KOPT-K1 (cell line): ENCODE data around the gene PIP5KL1.
"Not testable (repeated sequence)": the region's sequence is repeated elsewhere in the genome, so short reads cannot be mapped to it uniquely, and the experiment has no call there.

ENCODE experiments used
- H3K27ac ChIP-seq: fragments of 200-600 bp; sonication (generic); 2 replicates; pipeline ENCODE4 v1.5.1; 2016; ENCODE audit warnings: antibody characterized with exemption, mild to moderate bottlenecking, low read depth, low read length; ENCODE audit not compliant: poor library complexity, severe bottlenecking
- H3K36me3 ChIP-seq: fragments of 200-600 bp; sonication (generic); 2 replicates; pipeline ENCODE4 v1.5.1; 2017; ENCODE audit warnings: antibody characterized with exemption, mild to moderate bottlenecking, low read length, moderate library complexity; ENCODE audit not compliant: insufficient read depth
- H3K9me3 ChIP-seq: fragments of 200-600 bp; sonication (generic); 2 replicates; pipeline ENCODE4 v1.5.1; 2017; ENCODE audit warnings: antibody characterized with exemption, low read length, mild to moderate bottlenecking; ENCODE audit not compliant: insufficient read depth, poor library complexity, severe bottlenecking

PIP5KL1 gene

DNA sequence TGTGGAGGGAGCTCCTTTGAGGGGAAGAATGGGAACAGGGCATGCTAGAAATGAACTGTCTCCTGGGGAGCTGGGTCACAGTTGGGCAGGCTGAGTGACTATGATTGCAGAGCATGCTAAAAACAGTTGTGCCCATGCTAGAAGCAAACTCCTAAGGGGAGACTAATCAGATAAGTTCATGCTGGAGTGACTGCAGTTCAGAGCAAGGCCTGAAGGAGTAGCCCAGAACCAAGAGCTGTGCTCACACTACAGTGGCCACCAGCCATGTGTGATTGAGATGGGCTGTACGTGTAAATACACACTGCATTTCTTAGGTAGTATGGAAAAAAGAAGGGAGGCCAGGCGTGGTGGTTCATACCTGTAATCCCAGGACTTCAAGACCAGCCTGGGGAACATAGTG is 42.8 kb downstream of the PIP5KL1 start:
- Histone ChIP-seq H3K9me3 (peaks cover 4% of the 10 kb centered on the region), H3K36me3 (peaks cover 35% of the 10 kb centered on the region), H3K27ac (no peak overlapping the region)

DNA sequence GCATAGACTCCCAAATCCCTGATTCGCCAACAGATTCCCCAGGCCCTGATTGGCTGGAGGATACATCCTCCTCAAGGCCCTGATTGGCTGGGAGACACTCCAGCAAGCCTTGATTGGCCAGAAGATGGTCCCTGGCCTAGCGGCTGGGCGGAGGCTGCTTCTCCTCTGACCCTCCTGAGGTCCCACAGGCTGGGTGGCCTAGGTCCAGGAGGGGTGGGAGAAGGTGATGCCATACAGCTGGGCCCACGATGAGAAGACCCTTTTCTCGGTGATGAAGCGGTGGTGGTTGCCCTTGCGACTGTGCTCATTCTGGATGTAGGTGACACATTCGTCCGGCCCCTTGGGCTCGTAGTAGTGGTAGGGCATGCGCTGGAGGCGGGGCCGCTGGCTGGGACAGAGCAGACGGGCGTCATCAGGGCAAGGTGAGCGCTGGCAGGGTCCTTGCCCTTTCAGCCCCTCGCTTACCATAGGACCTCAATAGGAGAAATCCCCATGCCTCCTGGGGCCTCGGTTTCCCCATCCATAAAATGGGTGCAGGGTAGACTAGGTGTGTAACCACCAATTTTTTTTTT is 44.1 kb downstream of the PIP5KL1 start:
- Histone ChIP-seq H3K36me3 (peaks cover 29% of the 10 kb centered on the region; the same call in 1 of the 2 replicates), H3K9me3 (no peaks in the 10 kb centered on the region), H3K27ac (no peak overlapping the region)

DNA sequence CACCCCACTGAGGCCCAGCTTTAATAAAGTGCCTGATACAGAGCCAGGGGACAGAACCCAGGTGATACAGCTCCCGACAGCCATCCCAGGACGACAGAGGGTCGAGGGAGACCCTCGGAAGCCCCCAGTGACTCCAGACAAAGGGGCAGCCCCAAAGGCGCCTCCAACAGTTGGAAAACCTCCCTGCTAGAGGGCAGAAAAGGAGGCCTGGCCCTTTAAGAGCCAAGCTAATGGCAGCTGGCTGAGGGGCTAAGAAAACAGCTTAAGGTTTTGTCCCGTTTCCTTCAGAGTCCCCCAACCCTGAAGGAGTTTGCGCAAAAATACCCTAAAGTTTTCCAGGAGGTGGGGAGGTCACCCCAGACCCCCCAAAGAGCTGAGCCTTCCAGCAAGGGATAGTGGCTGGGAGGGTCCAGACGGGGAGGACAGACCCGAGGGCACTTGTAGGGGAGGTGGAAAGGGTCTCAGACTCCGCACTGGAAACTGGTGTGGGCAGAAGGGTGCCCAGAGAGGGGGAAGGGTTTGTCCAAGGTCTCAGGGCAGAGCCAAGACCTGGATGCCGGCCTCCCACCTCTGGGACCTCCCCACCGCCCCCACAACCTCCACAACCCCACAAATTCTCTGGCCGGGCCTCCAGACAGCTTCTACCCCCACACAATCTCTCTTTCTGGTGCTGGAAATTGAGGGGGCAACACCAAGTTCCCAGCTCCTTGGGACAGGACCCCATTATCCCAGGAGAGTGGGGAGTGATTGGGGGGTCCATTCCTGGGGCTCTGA is 44.9 kb downstream of the PIP5KL1 start:
- Histone ChIP-seq H3K9me3 (no peaks in the 10 kb centered on the region), H3K36me3 (peaks cover 23% of the 10 kb centered on the region; the same call in 1 of the 2 replicates), H3K27ac (no peak overlapping the region)

DNA sequence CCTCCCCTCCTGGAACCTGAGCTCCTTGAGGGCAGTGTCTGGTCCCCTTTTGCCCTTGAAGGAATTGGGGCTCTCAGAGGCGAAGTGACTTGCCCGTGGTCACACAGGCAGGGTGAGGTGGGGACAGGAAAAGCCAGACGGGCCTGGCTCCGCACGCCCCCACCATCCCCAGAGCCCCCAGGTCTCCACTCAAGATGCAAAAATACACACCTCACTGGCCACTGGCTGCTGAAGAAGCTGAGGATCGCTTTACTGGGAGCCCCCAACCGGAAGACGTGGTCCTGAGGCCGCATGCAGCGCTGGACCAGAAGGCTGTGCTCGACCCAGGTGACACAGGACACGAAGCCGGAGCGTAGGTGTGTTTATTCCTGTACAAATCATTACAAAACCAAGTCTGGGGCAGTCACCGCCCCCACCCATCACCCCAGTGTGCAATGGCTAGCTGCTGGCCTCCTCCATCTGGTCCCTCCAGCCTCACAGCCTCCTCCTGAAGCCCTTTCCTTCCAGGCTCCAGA is 45.5 kb downstream of the PIP5KL1 start:
- H3K27ac ChIP-seq: no peak overlapping the region
- H3K9me3 ChIP-seq: no peaks in the 10 kb centered on the region
- H3K36me3 ChIP-seq: peaks cover 16% of the 10 kb centered on the region; the same call in 1 of the 2 replicates

DNA sequence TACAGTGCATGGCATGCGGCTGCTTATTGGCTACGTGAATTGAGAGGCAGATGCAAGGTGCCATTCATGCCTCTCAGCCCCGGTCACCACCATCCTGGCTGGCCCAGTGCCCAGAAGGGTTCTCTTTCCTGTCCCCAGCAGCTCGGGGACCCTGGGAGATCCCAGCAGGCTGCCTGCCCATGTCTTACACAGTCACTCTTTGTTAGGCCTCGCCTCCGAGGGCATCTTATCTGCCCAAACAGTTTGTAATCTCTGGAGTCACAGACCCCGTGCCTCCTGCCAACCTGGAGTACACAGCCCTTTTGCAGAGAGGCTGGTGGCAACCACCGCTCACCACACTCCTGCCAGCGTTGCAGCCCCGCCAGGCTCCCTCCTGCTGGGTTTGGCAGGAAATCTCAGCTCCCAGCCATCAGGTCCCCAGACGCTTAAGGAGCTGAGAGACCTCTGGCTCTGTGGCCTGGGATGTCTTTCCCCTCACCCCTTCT is 46.1 kb downstream of the PIP5KL1 start:
- peaks cover 14% of the 10 kb centered on the region; the same call in 1 of the 2 replicates for H3K36me3 ChIP-seq
- H3K9me3 ChIP-seq: no peaks in the 10 kb centered on the region
- H3K27ac ChIP-seq: no peak overlapping the region

DNA sequence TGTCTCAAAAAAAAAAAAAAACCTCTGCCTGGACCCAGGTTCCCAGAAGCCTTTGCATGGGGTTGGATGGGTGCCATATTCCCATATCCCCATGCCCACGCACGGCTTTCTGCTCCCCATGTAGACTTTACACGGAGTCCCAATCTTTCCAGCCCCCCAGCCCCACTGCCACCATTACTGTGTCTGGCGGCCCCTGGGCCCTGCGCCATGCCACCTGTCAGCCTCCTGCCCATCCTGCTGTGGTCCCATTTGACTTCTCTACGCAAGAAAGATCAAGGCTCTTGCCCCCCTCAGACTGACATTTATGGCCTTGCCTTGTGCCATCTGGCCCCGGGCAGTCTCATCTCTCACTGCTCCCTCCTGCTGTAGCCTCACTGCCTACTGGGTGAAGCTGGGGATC is 46.6 kb downstream of the PIP5KL1 start:
- Histone ChIP-seq H3K9me3 (no peaks in the 10 kb centered on the region), H3K27ac (no peak overlapping the region), H3K36me3 (peaks cover 14% of the 10 kb centered on the region; the same call in 1 of the 2 replicates)

DNA sequence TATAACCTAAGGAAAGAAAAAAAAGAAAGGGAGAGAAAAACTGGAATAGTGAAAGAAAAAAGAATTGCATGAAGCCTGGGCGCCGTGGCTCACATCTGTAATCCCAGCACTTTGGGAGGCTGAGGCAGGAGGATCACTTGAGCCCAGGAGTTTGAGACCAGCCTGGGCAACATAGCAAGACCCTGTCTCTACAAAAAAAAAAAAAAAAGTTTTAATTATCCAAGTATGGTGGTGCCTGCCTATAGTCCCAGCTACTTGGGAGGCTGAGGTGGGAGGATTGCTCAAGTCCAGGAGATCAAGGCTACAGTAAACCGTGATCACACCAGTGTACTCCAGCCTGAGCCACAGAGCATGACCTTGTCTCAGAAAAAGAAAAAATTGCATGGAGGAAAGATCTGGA is 48.9 kb downstream of the PIP5KL1 start:
- H3K36me3 ChIP-seq, H3K27ac ChIP-seq, H3K9me3 ChIP-seq: not testable (repeated sequence)

DNA sequence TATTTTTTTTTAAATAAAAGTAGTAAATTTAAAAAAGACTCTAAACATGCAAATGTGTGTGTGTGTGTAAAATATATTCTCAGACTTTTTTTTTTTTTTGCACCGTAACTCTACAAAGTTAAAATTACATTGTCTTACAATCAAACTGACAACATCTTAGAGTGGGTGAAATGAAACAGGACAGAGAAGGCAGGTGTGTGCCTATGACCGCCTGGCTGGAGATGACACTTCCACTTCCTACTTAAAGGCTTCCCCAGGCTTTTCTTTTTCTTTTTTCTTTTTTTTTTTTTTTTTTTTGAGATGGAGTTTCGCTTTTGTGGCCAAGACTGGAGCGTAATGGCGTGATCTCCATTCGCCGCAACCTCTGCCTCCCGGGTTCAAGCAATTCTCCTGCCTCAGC is 50.4 kb downstream of the PIP5KL1 start:
- Histone ChIP-seq H3K27ac (no peak overlapping the region), H3K36me3 (no peaks in the 10 kb centered on the region; the same call in 1 of the 2 replicates), H3K9me3 (no peaks in the 10 kb centered on the region)

DNA sequence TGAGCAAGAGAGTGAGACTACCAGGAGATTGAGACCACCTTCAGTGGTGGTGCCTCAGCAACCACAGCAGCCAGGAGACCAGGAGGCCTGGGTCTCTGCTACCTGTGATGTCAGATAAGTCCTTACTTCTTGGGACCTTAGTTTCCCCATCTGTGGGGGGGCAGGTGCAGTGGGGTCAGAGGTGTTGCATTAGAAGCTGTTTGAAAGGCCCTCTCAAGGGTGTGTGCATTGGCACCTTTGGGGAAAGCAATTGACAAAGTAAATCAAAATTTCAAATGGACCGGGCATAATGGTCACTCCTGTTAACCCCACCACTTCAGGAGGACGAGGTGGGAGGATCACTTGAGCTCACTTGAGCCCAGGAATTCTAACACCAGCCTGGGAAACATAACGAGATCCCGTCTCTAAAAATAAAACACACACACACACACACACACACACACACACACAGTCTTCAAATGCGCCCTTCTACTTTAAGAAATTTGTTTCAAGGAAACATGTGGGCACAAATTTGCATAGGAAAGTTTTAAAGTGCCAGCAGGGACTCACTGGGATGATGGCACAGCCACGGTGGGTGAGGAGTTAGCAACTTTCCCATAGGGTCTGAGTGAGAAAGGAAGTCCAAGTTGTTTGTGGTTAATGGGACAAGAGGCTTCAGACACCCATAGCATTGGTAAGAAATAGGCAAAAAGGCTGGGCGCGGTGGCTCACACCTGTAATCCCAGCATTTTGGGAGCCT is 51.8 kb downstream of the PIP5KL1 start:
- Histone ChIP-seq H3K27ac (no peak overlapping the region), H3K9me3 (no peaks in the 10 kb centered on the region), H3K36me3 (no peaks in the 10 kb centered on the region)

DNA sequence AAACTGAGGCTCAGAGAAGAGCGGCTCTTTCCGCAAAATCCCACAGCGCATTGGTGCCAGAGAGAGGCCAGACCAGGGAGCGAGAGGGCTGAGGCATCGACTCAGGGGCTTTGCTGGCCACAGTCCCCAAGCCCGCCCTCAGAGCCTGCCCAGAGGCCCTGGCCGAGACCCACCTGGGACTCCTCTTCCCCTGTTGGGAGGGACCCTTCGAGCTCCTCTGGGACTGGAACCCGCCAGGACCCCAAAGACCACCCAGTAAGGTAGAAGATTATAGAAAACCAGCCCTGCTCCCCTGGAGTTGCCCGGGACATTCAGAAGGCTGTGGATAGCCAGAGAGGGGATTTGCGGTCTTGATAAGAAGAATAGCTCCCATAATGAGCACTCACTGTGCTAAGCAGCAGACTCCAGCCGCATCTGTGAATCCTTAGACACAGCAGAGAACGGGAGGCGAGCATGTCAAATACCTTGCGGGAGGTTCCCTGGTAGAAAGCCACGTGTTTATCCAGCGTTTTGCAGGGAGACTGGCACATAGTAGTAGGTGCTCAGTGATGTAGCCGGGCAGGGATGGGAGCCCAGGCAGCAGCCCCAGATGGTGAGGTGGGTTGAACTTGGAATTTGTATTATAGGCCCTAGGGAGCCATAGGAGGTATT is 52.5 kb downstream of the PIP5KL1 start:
- no peaks in the 10 kb centered on the region for H3K9me3 ChIP-seq
- no peak overlapping the region for H3K27ac ChIP-seq
- H3K36me3 ChIP-seq: no peaks in the 10 kb centered on the region

DNA sequence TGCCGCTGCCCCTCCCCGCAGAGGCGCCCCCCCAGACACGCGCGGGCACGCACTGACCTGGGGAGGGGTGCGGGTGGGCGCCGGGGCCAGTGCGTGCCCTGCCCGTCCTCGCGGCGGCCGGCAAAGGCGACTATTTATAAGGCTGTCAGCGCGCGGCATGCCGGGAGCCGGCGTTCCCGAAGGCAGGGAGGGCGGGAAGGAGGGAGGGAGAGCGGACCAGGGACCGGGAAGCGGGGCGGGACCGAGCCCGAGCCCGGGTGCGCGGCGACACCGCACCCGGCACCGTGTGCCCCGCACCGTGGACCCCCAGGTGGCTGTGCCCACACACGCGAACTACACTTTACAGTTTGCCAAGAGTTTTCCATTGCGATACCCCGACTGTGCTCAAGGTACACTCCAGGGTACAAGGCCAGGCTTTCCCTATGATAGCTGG is 53.0 kb downstream of the PIP5KL1 start, which contains the start of gene AK1:
AK1 (minus strand) TSS at position 110 of the 433 bp plus-strand sequence. CDS start 3,058 bp downstream, outside the sequence.
- Histone ChIP-seq H3K36me3 (no peaks in the 10 kb centered on the region), H3K27ac (no peak within 1 kb of the TSS), H3K9me3 (no peaks in the 10 kb centered on the region)

DNA sequence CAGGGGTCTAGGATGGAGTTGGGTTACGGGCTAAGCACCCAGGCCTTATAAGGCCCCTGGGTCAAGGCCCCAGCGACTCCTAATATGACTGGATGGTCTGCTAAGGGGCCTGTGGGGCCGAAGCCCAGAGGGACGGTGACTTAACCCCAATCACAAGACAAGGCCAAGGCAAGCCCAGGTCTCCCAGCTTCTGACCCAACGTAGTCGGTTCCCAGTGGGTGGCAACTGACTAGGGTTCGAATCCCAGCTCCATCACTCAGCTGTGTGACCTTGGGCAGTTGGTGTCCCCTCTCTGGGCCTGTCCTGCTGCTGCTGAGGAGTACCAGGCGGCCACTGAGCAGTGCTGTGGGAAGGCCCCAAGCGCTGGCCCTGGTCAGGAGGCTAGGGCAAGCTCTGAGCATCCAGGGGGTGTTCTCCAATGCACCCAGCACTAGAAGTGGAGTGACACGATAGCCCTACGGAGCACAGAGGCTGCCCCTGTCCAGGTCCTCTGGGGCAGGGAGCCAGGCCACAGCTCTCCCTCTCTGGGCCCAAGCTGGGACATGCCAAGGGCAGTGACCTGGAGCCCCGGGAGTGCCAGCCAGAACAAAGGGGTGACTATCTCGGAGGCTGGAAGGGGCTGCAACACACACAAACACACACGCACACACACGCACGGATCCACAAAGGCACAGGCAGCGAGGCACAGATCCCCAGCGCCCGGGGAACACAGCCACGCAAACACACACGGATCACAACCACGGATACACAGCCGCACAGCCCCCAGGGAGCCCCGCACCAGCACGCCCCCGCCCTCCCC is 53.6 kb downstream of the PIP5KL1 start:
- no peak overlapping the region for H3K27ac ChIP-seq
- no peaks in the 10 kb centered on the region for H3K36me3 ChIP-seq
- H3K9me3 ChIP-seq: no peaks in the 10 kb centered on the region

DNA sequence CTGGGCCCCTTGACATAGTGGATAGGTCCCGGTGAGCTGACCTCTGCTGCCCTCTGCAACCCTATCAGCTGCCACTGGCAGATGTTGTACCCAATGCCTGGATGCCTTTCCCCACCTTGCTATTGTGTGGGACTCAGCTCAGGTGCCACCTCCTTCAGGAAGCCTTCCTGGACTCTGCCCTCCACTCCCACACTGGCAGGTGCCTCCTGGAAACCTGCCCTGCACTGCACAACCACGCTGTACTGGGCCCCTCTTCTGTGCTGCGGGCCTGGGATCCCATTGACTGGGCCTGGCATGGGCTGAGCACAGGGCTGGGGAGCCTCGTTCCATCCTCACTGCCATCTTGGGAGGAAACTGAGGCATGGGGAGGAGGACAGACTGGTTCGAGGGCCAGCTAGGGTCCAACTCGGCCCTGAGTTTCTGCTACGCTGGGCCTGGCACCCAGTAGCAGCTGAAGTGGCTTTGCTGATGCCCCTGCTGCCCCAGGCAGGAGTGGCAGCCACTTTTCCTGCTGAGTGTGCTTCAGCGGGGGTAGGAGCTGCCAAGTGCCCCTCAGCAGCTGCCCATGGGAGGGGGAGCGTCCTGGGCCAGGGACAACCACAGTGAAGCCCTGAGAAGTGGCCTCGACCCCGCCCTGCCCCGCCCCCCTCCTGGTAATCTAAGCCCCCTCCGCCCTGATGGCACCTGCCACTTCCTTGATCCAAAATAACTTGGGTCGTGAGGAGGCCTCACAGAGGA is 54.4 kb downstream of the PIP5KL1 start:
- Histone ChIP-seq H3K9me3 (no peaks in the 10 kb centered on the region), H3K36me3 (no peaks in the 10 kb centered on the region), H3K27ac (no peak overlapping the region)
